Tibial nerve (tissue), 4 donors: ENCODE measurements around the gene BBS10.

Experiments
- CTCF ChIP-seq, 5 experiments: fragments of 200-600 bp in 3 of 5; fragments of 450-650 bp in 2 of 5; sonication (generic) in 3 of 5; IDR thresholded peaks; one replicate each; pipeline ENCODE4 v1.5.1; 2016 to 2019; ENCODE audit warnings: antibody characterized with exemption in 5 of 5, mild to moderate bottlenecking in 3 of 5, moderate library complexity in 2 of 5
- EP300 ChIP-seq, 2 donors: sonication (generic); formaldehyde crosslinking; IDR thresholded peaks; one replicate each; pipeline ENCODE4 v1.6.1; 2017; ENCODE audit warnings: antibody characterized with exemption in 2 of 2, mild to moderate bottlenecking in 1 of 2

DNA sequence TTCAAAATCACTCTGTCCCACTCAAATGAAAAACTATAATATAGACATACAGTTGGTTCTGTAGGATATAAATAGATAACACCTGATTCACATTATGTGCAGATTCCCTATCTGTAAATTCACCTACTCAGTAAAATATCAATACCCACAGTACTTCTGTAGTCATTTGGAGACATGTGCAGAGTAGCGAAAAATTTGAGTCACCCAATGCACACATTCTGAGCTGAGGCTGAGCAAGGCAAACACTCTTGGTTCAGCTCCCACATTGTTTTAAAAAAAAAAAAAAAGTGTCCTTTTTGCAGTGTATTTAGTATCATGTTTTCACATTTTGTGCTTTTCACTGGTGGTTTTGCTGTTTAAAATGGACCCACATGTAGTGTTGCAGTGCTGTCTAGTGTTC lies 27.3 kb upstream of the BBS10 start:
- TF ChIP-seq CTCF (IDR thresholded peaks at IDR 0.05) (no peak), EP300 (IDR thresholded peaks at IDR 0.05) (no peak)
